Esophagus squamous epithelium (tissue), 4 donors: ENCODE measurements around the gene PIN1.

ENCODE experiments used
- POLR2A ChIP-seq, 4 donors: fragments of 450-650 bp; IDR thresholded peaks; one replicate each; pipeline ENCODE4 v1.6.1; 2017; ENCODE audit warnings: antibody characterized with exemption in 4 of 4, mild to moderate bottlenecking in 4 of 4, moderate library complexity in 3 of 4
- TF ChIP-seq, protein P1 (sequence below), 6 experiments: fragments of 450-650 bp in 4 of 6; fragments of 200-600 bp in 2 of 6; sonication (generic) in 2 of 6; IDR thresholded peaks; one replicate each; pipeline ENCODE4 v1.5.1; 2016 to 2019; ENCODE audit warnings: antibody characterized with exemption in 6 of 6, mild to moderate bottlenecking in 4 of 6, moderate library complexity in 4 of 6

DNA sequence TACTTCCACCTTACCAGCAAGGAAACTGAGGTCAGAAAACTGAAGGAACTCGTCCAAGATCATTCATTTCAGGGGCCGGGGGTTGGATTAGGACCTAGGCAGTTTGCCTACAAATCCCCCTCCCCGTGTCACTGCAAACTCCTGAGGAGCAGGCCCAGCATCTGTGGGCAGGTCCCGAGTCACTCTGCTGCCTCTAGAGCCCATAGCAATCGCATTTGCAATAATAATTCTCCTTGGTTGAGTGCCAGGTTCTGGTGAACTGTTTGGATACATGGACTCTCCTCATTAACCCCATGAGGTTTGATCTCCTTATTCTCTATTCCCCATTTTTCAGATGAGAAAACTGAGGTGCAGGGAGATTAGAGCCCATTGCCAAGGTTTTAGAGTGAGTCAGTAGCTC is 903 bp downstream of the PIN1 start:
- TF ChIP-seq, protein P1, sequence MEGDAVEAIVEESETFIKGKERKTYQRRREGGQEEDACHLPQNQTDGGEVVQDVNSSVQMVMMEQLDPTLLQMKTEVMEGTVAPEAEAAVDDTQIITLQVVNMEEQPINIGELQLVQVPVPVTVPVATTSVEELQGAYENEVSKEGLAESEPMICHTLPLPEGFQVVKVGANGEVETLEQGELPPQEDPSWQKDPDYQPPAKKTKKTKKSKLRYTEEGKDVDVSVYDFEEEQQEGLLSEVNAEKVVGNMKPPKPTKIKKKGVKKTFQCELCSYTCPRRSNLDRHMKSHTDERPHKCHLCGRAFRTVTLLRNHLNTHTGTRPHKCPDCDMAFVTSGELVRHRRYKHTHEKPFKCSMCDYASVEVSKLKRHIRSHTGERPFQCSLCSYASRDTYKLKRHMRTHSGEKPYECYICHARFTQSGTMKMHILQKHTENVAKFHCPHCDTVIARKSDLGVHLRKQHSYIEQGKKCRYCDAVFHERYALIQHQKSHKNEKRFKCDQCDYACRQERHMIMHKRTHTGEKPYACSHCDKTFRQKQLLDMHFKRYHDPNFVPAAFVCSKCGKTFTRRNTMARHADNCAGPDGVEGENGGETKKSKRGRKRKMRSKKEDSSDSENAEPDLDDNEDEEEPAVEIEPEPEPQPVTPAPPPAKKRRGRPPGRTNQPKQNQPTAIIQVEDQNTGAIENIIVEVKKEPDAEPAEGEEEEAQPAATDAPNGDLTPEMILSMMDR (IDR thresholded peaks at IDR 0.05) = no peak
- TF ChIP-seq POLR2A (IDR thresholded peaks at IDR 0.05) = no peak
